Skeletal muscle satellite cell (primary cell): ENCODE results near the gene MSLN.

Experiments used
- H3K27me3 ChIP-seq: 2 replicates; pipeline ENCODE4 v1.7.0; 2013; ENCODE audit warnings: low read length; ENCODE audit not compliant: control insufficient read depth, insufficient read depth
- H3K36me3 ChIP-seq: 2 replicates; pipeline ENCODE4 v1.7.0; 2013; ENCODE audit warnings: mild to moderate bottlenecking, control low read depth, low read length; ENCODE audit not compliant: insufficient read depth
- H3K4me1 ChIP-seq: 2 replicates; pipeline ENCODE4 v1.7.0; 2013; ENCODE audit warnings: low read length; ENCODE audit not compliant: control insufficient read depth, insufficient read depth
- H3K4me2 ChIP-seq: 2 replicates; pipeline ENCODE4 v1.7.0; 2013; ENCODE audit warnings: mild to moderate bottlenecking, low read length
- H3K4me3 ChIP-seq: 2 replicates; pipeline ENCODE4 v1.7.0; 2013; ENCODE audit warnings: low read length
- H3K9ac ChIP-seq: 2 replicates; pipeline ENCODE4 v1.7.0; 2013; ENCODE audit warnings: mild to moderate bottlenecking, low read depth, low read length, moderate library complexity
- H3K9me3 ChIP-seq: replicated peaks from 2 replicates; pipeline ENCODE4 v1.7.0; 2013; ENCODE audit warnings: mild to moderate bottlenecking, control low read depth, low read length

Gene MSLN

GRCh38 chr16:754656-755055, 5.9 kb upstream of the MSLN start:
- no peak overlapping the region for H3K9ac ChIP-seq
- H3K4me1 ChIP-seq = no peaks in the 10 kb centered on the region
- H3K4me3 ChIP-seq = no peak overlapping the region
- no peaks in the 10 kb centered on the region for H3K36me3 ChIP-seq
- no peak overlapping the region for H3K4me2 ChIP-seq
- peaks cover 29% of the 10 kb centered on the region for H3K27me3 ChIP-seq
- no peaks in the 10 kb centered on the region for H3K9me3 ChIP-seq

- no peaks in the 10 kb centered on the region for H3K36me3 ChIP-seq
- no peak overlapping the region for H3K9ac ChIP-seq
- peaks cover 6% of the 10 kb centered on the region for H3K4me1 ChIP-seq
- peaks cover 23% of the 10 kb centered on the region for H3K27me3 ChIP-seq
- no peaks in the 10 kb centered on the region for H3K9me3 ChIP-seq
- H3K4me2 ChIP-seq = no peak overlapping the region
- no peak overlapping the region for H3K4me3 ChIP-seq
These were observed 4.1 kb upstream of the MSLN start for GRCh38 chr16:756428-756827.

- Histone ChIP-seq H3K27me3 (peaks cover 3% of the 10 kb centered on the region), H3K4me3 (no peak overlapping the region), H3K9me3 (no peaks in the 10 kb centered on the region), H3K4me1 (peaks cover 6% of the 10 kb centered on the region), H3K36me3 (no peaks in the 10 kb centered on the region), H3K9ac (no peak overlapping the region), H3K4me2 (no peak overlapping the region)
These were observed 1.2 kb upstream of the MSLN start for GRCh38 chr16:759110-759910.

GRCh38 chr16:760065-760464, 469 bp upstream of the MSLN start:
- no peak overlapping the region for H3K4me2 ChIP-seq
- peaks cover 6% of the 10 kb centered on the region for H3K4me1 ChIP-seq
- peaks cover 3% of the 10 kb centered on the region for H3K27me3 ChIP-seq
- H3K36me3 ChIP-seq = no peaks in the 10 kb centered on the region
- H3K9ac ChIP-seq = no peak overlapping the region
- H3K9me3 ChIP-seq = no peaks in the 10 kb centered on the region
- H3K4me3 ChIP-seq = no peak overlapping the region

GRCh38 chr16:761625-762513, 1.3 kb downstream of the MSLN start:
- H3K9me3 ChIP-seq = no peaks in the 10 kb centered on the region
- H3K4me3 ChIP-seq = no peak overlapping the region
- peaks cover 3% of the 10 kb centered on the region for H3K27me3 ChIP-seq
- peaks cover 6% of the 10 kb centered on the region for H3K4me1 ChIP-seq
- no peak overlapping the region for H3K9ac ChIP-seq
- H3K36me3 ChIP-seq = no peaks in the 10 kb centered on the region
- no peak overlapping the region for H3K4me2 ChIP-seq

GRCh38 chr16:762595-763268, 2.2 kb downstream of the MSLN start:
- Histone ChIP-seq H3K36me3 (no peaks in the 10 kb centered on the region), H3K4me3 (no peak overlapping the region), H3K4me2 (no peak overlapping the region), H3K4me1 (peaks cover 6% of the 10 kb centered on the region), H3K9me3 (no peaks in the 10 kb centered on the region), H3K27me3 (peaks cover 3% of the 10 kb centered on the region), H3K9ac (no peak overlapping the region)

- H3K36me3 ChIP-seq = no peaks in the 10 kb centered on the region
- peaks cover 6% of the 10 kb centered on the region for H3K4me1 ChIP-seq
- H3K4me3 ChIP-seq = no peak overlapping the region
- no peaks in the 10 kb centered on the region for H3K9me3 ChIP-seq
- no peak overlapping the region for H3K4me2 ChIP-seq
- no peak overlapping the region for H3K9ac ChIP-seq
- H3K27me3 ChIP-seq = peaks cover 3% of the 10 kb centered on the region
These were observed 3.0 kb downstream of the MSLN start for GRCh38 chr16:763369-764183.

- no peaks in the 10 kb centered on the region for H3K36me3 ChIP-seq
- H3K4me3 ChIP-seq = no peak overlapping the region
- H3K9me3 ChIP-seq = no peaks in the 10 kb centered on the region
- peaks cover 6% of the 10 kb centered on the region for H3K4me1 ChIP-seq
- no peak overlapping the region for H3K4me2 ChIP-seq
- H3K9ac ChIP-seq = no peak overlapping the region
- H3K27me3 ChIP-seq = peaks cover 3% of the 10 kb centered on the region
These were observed 3.7 kb downstream of the MSLN start for GRCh38 chr16:764184-764750.

- no peak overlapping the region for H3K4me2 ChIP-seq
- H3K36me3 ChIP-seq = no peaks in the 10 kb centered on the region
- no peak overlapping the region for H3K4me3 ChIP-seq
- no peaks in the 10 kb centered on the region for H3K9me3 ChIP-seq
- H3K9ac ChIP-seq = no peak overlapping the region
- H3K4me1 ChIP-seq = peaks cover 6% of the 10 kb centered on the region
- H3K27me3 ChIP-seq = peaks cover 3% of the 10 kb centered on the region
These were observed 4.4 kb downstream of the MSLN start for GRCh38 chr16:764848-765487.

GRCh38 chr16:765488-765865, 4.9 kb downstream of the MSLN start:
- H3K27me3 ChIP-seq = peaks cover 3% of the 10 kb centered on the region
- peaks cover 5% of the 10 kb centered on the region for H3K4me1 ChIP-seq
- no peak overlapping the region for H3K9ac ChIP-seq
- H3K4me3 ChIP-seq = no peak overlapping the region
- no peaks in the 10 kb centered on the region for H3K36me3 ChIP-seq
- H3K4me2 ChIP-seq = no peak overlapping the region
- H3K9me3 ChIP-seq = no peaks in the 10 kb centered on the region
